Naive thymus-derived CD8-positive, alpha-beta T cell (primary cell): Measurements from ENCODE around the gene BMPR1B. TPM values are rescaled to one million over a fixed set of nuclear protein-coding genes. Genes with fewer than 3 reads are reported as not detected.
A peak's percentile ranks its signal among the peaks of the same experiment; 100 is the strongest.
"Not testable (repeated sequence)": the region's sequence is repeated elsewhere in the genome, so short reads cannot be mapped to it uniquely, and the experiment has no call there.

Experiments
- ATAC-seq, 2 donors: fragments of 150-1000 bp; cut with Tn5 transposase in 1 of 2; sonication (Bioruptor Pico), chemical (Tn5 transposase) in 1 of 2; 1 replicate in 1 of 2; 2 replicates in 1 of 2; pipeline ENCODE4 v1.10.0; 2021; ENCODE audit warnings: mild to moderate bottlenecking in 2 of 2, moderate library complexity in 2 of 2
- POLR2A ChIA-PET: fragments of 350-600 bp; sonication (Branson Sonifier 250); formaldehyde crosslinking; loops from one replicate; lab custom pipeline; 2021; ENCODE audit warnings: antibody characterized with exemption; lab: Charles Lee
- DNase-seq, 10 donors: peaks; one replicate each; pipeline versions ENCODE4 v3.0.0 to v3.0.0-alpha.2; 2020 to 2022
- H3K27ac Mint-ChIP-seq, 10 donors: one replicate each; pipeline ENCODE4 v1.8.0; 2020 to 2022; ENCODE audit warnings: mild to moderate bottlenecking in 10 of 10, mixed read lengths in 10 of 10, moderate library complexity in 4 of 10, inconsistent platforms in 1 of 10
- H3K27me3 Mint-ChIP-seq, 5 donors: one replicate each; pipeline ENCODE4 v1.8.0; 2021 to 2022; ENCODE audit warnings: mixed read lengths in 5 of 5
- H3K36me3 Mint-ChIP-seq, 3 donors: one replicate each; pipeline ENCODE4 v1.8.0; 2020 to 2022; ENCODE audit warnings: mixed read lengths in 3 of 3, mild to moderate bottlenecking in 2 of 3, inconsistent platforms in 1 of 3
- H3K4me1 Mint-ChIP-seq, 4 donors: one replicate each; pipeline ENCODE4 v1.8.0; 2021 to 2022; ENCODE audit warnings: mixed read lengths in 4 of 4
- H3K4me3 Mint-ChIP-seq, 10 donors: one replicate each; pipeline ENCODE4 v1.8.0; 2020 to 2022; ENCODE audit warnings: mild to moderate bottlenecking in 10 of 10, mixed read lengths in 10 of 10, moderate library complexity in 6 of 10, inconsistent platforms in 1 of 10
- H3K9me3 Mint-ChIP-seq, 9 donors: one replicate each; pipeline ENCODE4 v1.8.0; 2020 to 2022; ENCODE audit warnings: mixed read lengths in 9 of 9, mild to moderate bottlenecking in 3 of 9, inconsistent platforms in 1 of 9, moderate library complexity in 1 of 9
- polyA plus RNA-seq, 3 donors: library from polyadenylated mRNA; unstranded; fragments of 300-500 nt; fragmentation: Illumina TruSeq; gene quantifications; one replicate each; pipeline ENCODE4 v1.2.3, GENCODE V29; 2021
- total RNA-seq, 8 experiments: library from RNA in 2 of 8; stranded (reverse) in 2 of 8; gene quantifications; one replicate each; pipeline ENCODE4 v1.2.3 and lab custom pipeline; 2021 to 2026

BMPR1B gene
- total and polyA plus RNA-seq, 5 experiments from 2014 or later = not detected

DNA sequence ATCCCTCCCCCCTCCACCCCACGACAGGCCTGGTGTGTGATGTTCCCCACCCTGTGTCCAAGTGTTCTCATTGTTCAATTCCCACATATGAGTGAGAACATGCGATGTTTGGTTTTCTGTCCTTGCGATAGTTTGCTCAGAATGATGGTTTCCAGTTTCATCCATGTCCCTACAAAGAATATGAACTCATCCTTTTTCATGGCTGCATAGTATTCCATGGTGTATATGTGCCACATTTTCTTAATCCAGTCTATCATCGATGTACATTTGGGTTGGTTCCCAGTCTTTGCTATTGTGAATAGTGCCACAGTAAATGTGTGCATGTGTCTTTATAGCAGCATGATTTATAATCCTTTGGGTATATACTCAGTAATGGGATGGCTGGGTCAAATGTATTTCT lies 376.3 kb downstream of the BMPR1B start:
- H3K4me3 Mint-ChIP-seq, H3K4me1 Mint-ChIP-seq, H3K36me3 Mint-ChIP-seq, H3K27me3 Mint-ChIP-seq, POLR2A ChIA-PET, DNase-seq, ATAC-seq, H3K27ac Mint-ChIP-seq: not testable (repeated sequence)
- peaks cover 0 to 10% (median 0%) of the 10 kb centered on the region in 9 donors for H3K9me3 Mint-ChIP-seq

DNA sequence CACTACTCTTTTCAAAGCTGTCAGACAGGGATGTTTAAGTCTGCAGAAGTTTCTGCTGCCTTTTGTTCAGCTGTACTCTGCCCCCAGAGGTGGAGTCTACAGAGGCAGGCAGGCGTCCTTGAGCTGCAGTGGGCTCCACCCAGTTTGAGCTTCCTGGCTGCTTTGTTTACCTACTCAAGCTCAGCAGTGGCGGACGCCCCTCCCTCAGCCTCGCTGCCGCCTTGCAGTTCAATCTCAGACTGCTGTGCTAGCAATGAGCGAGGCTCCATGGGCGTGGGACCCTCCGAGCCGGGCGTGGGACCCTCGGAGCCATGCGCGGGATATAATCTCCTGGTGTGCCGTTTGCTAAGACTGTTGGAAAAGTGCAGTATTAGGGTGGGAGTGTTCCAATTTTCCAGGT lies 381.7 kb downstream of the BMPR1B start:
- Mint-ChIP-seq H3K36me3 (peaks cover 0 to 14% (median 0%) of the 10 kb centered on the region in 3 donors), H3K9me3 (peaks cover 0 to 19% (median 3%) of the 10 kb centered on the region in 9 donors), H3K27me3 (peaks cover 2 to 15% (median 7%) of the 10 kb centered on the region in 5 donors)
- H3K4me3 Mint-ChIP-seq, POLR2A ChIA-PET, H3K4me1 Mint-ChIP-seq, H3K27ac Mint-ChIP-seq, DNase-seq, ATAC-seq: not testable (repeated sequence)

DNA sequence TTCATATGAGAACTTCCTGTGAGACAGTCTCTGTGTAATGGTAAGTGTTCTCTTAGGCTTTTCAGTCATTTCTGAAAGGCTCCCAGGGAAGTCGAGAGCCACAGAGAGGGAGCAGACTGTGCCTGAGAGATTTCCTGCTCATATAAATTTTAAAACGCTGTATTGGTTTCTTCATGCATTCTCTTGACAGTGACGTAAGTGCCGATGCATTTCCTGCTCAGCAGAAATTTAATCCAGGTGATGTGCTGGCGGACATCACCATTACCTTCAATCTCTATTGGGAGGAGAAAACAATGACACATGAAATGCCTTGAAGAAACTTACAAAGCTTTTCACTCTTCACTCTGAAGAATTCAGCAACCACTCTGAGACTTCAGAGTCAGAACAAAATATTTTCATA lies 383.6 kb downstream of the BMPR1B start:
- POLR2A ChIA-PET = no interaction called here

GRCh38 chr4:95142932-95143331 lies 385.2 kb downstream of the BMPR1B start:
- DNase-seq (no peak), ATAC-seq (no peak)
- Mint-ChIP-seq H3K27ac (no peak overlapping the region), H3K4me3 (no peak overlapping the region), H3K27me3 (peaks cover 2 to 15% (median 7%) of the 10 kb centered on the region in 5 donors), H3K36me3 (peaks cover 0 to 14% (median 0%) of the 10 kb centered on the region in 3 donors), H3K9me3 (peaks cover 0 to 15% (median 0%) of the 10 kb centered on the region in 9 donors), H3K4me1 (no peaks in the 10 kb centered on the region)
- POLR2A ChIA-PET = no interaction called here

More for the DNA sequence above, 383.6 kb downstream of the BMPR1B start:
- Mint-ChIP-seq H3K27ac (no peak overlapping the region), H3K4me3 (no peak overlapping the region), H3K36me3 (peaks cover 0 to 14% (median 0%) of the 10 kb centered on the region in 3 donors), H3K9me3 (peaks cover 0 to 19% (median 0%) of the 10 kb centered on the region in 9 donors), H3K27me3 (peaks cover 2 to 15% (median 7%) of the 10 kb centered on the region in 5 donors), H3K4me1 (no peaks in the 10 kb centered on the region)
- DNase-seq (no peak), ATAC-seq (no peak)

GRCh38 chr4:95151255-95151654 lies 393.5 kb downstream of the BMPR1B start:
- peak overlapping the region in 1 of 10 donors; percentile 51 for H3K27ac Mint-ChIP-seq
- no peak overlapping the region for H3K4me3 Mint-ChIP-seq
- POLR2A ChIA-PET = no interaction called here

GRCh38 chr4:95153182-95153581 lies 395.4 kb downstream of the BMPR1B start:
- POLR2A ChIA-PET = no interaction called here
- no peaks in the 10 kb centered on the region for H3K27me3 Mint-ChIP-seq
- H3K4me3 Mint-ChIP-seq = no peak overlapping the region
- DNase-seq (no peak), ATAC-seq (no peak)
- peaks cover 10 to 22% (median 15%) of the 10 kb centered on the region in 4 donors for H3K4me1 Mint-ChIP-seq
- H3K36me3 Mint-ChIP-seq = no peaks in the 10 kb centered on the region
- no peaks in the 10 kb centered on the region for H3K9me3 Mint-ChIP-seq
- peak overlapping the region in 3 of 10 donors; percentile 36 to 60 (median 48) for H3K27ac Mint-ChIP-seq

More at GRCh38 chr4:95151255-95151654, 393.5 kb downstream of the BMPR1B start:
- peaks cover 9 to 20% (median 13%) of the 10 kb centered on the region in 4 donors for H3K4me1 Mint-ChIP-seq
- ATAC-seq (no peak), DNase-seq (no peak)
- no peaks in the 10 kb centered on the region for H3K27me3 Mint-ChIP-seq
- H3K36me3 Mint-ChIP-seq = no peaks in the 10 kb centered on the region
- no peaks in the 10 kb centered on the region for H3K9me3 Mint-ChIP-seq

DNA sequence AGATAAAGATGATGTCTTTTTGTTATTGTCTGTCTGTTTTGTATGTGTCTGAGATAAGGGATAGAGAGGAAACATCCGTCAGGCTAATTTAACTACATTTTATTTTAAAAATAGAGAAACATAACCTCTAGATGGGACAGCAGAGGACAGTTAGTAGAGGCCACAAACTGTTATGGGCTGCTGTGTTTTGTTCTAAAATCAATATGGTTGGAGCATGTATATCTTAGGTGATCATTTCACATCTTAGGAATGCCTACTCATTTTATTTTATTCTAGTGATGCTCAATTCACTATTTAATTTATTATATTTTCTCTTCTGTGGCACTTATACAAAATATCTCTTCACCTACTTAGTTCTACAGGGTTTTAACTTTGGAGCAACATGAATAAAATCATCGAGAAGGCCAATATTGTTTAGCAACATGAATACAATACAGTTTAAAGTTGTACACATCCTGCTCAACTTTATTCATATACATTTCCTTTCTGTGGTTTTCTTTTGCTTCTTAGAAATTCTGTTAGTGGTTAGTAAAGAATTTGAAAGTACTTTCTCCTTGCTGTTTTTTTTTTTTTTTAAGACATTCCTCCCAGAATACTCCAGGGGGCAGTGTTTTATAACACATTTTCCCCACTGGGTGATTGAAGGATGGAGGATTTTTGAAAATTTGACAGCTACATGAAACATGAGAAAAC lies 398.1 kb downstream of the BMPR1B start:
- no peaks in the 10 kb centered on the region for H3K27me3 Mint-ChIP-seq
- no peaks in the 10 kb centered on the region for H3K36me3 Mint-ChIP-seq
- POLR2A ChIA-PET = no interaction called here
- DNase-seq (peak in 3 of 10 donors; percentile 49 to 68 (median 66)), ATAC-seq (peak; percentile 76 to 86)
- no peaks in the 10 kb centered on the region for H3K9me3 Mint-ChIP-seq
- peaks cover 12 to 29% (median 18%) of the 10 kb centered on the region in 4 donors for H3K4me1 Mint-ChIP-seq
- H3K4me3 Mint-ChIP-seq = peak overlapping the region in 8 of 10 donors; percentile 2 to 73 (median 64)
- peak overlapping the region; percentile 17 to 87 (median 70) for H3K27ac Mint-ChIP-seq

- Mint-ChIP-seq H3K36me3 (no peaks in the 10 kb centered on the region), H3K4me1 (peaks cover 12 to 29% (median 19%) of the 10 kb centered on the region in 4 donors), H3K4me3 (peak overlapping the region in 3 of 10 donors; percentile 2 to 69 (median 69)), H3K27me3 (no peaks in the 10 kb centered on the region), H3K27ac (peak overlapping the region in 6 of 10 donors; percentile 44 to 87 (median 76)), H3K9me3 (no peaks in the 10 kb centered on the region)
- POLR2A ChIA-PET = no interaction called here
- DNase-seq (no peak), ATAC-seq (peak in 1 of 2 donors; percentile 5)
These were observed 398.7 kb downstream of the BMPR1B start for GRCh38 chr4:95156452-95156765.

- H3K27ac Mint-ChIP-seq = no peak overlapping the region
- H3K9me3 Mint-ChIP-seq = no peaks in the 10 kb centered on the region
These were observed 399.8 kb downstream of the BMPR1B start for GRCh38 chr4:95157596-95157995.

GRCh38 chr4:95158045-95158444 lies 400.3 kb downstream of the BMPR1B start:
- H3K4me1 Mint-ChIP-seq = peaks cover 12 to 29% (median 21%) of the 10 kb centered on the region in 4 donors
- H3K27ac Mint-ChIP-seq = no peak overlapping the region
- H3K4me3 Mint-ChIP-seq = no peak overlapping the region
- no peak for ATAC-seq
- H3K9me3 Mint-ChIP-seq = no peaks in the 10 kb centered on the region
- POLR2A ChIA-PET = no interaction called here
- no peak for DNase-seq
- no peaks in the 10 kb centered on the region for H3K36me3 Mint-ChIP-seq
- peaks cover 0 to 2% (median 0%) of the 10 kb centered on the region in 5 donors for H3K27me3 Mint-ChIP-seq

More at GRCh38 chr4:95157596-95157995, 399.8 kb downstream of the BMPR1B start:
- POLR2A ChIA-PET = no interaction called here
- DNase-seq = no peak
- Mint-ChIP-seq H3K4me1 (peaks cover 12 to 29% (median 21%) of the 10 kb centered on the region in 4 donors), H3K27me3 (no peaks in the 10 kb centered on the region), H3K4me3 (no peak overlapping the region), H3K36me3 (no peaks in the 10 kb centered on the region)
- no peak for ATAC-seq

- H3K36me3 Mint-ChIP-seq = no peaks in the 10 kb centered on the region
- ATAC-seq (no peak), DNase-seq (no peak)
- H3K4me1 Mint-ChIP-seq = peaks cover 12 to 29% (median 21%) of the 10 kb centered on the region in 4 donors
- H3K4me3 Mint-ChIP-seq = no peak overlapping the region
- peaks cover 0 to 2% (median 0%) of the 10 kb centered on the region in 5 donors for H3K27me3 Mint-ChIP-seq
- POLR2A ChIA-PET = no interaction called here
- H3K27ac Mint-ChIP-seq = peak overlapping the region in 2 of 10 donors; percentile 71 to 87
- no peaks in the 10 kb centered on the region for H3K9me3 Mint-ChIP-seq
These were observed 400.9 kb downstream of the BMPR1B start for GRCh38 chr4:95158626-95159025.

DNA sequence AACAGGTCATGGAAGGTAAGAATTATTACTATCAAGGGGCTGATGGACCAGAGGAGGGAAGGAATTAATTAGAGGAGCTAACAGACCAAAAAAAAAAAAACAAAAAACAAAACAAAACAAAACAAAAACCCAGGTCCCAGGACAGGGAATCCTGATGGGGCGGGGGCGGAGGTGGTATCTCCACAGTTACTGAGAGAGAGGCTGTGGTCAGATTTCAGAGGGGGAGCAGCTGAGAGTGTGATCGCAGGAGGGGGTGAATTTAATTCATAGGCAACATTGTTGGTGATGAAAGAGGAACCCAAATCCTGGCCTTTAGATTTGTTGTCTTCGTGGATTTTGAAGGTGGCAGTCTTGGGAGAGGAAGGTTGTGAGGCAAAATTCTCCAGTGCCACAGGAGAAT lies 401.6 kb downstream of the BMPR1B start:
- H3K27ac Mint-ChIP-seq = peak overlapping the region in 5 of 10 donors; percentile 21 to 80 (median 69)
- no peak for ATAC-seq
- H3K4me1 Mint-ChIP-seq = peaks cover 12 to 29% (median 21%) of the 10 kb centered on the region in 4 donors
- DNase-seq = no peak
- H3K36me3 Mint-ChIP-seq = no peaks in the 10 kb centered on the region
- H3K27me3 Mint-ChIP-seq = peaks cover 0 to 2% (median 0%) of the 10 kb centered on the region in 5 donors
- no peak overlapping the region for H3K4me3 Mint-ChIP-seq
- POLR2A ChIA-PET = no interaction called here
- no peaks in the 10 kb centered on the region for H3K9me3 Mint-ChIP-seq

- Mint-ChIP-seq H3K4me3 (no peak overlapping the region), H3K9me3 (no peaks in the 10 kb centered on the region), H3K4me1 (peaks cover 0 to 20% (median 10%) of the 10 kb centered on the region in 4 donors), H3K27me3 (peaks cover 0 to 2% (median 0%) of the 10 kb centered on the region in 5 donors), H3K27ac (peak overlapping the region in 3 of 10 donors; percentile 15 to 41 (median 37)), H3K36me3 (no peaks in the 10 kb centered on the region)
- ATAC-seq (no peak), DNase-seq (no peak)
- POLR2A ChIA-PET = no interaction called here
These were observed 404.2 kb downstream of the BMPR1B start for GRCh38 chr4:95161781-95162469.
